ENCODE results near the gene AMH. TPM values are rescaled to one million over a fixed set of nuclear protein-coding genes. Genes with fewer than 3 reads are reported as not detected.
"Not testable (repeated sequence)": the region's sequence is repeated elsewhere in the genome, so short reads cannot be mapped to it uniquely, and the experiment has no call there.

Gene AMH
- 3.1 TPM for polyA plus RNA-seq (2013, experiment 1 of 2)
- 3.1 TPM for polyA plus RNA-seq (2013, experiment 2 of 2)

DNA sequence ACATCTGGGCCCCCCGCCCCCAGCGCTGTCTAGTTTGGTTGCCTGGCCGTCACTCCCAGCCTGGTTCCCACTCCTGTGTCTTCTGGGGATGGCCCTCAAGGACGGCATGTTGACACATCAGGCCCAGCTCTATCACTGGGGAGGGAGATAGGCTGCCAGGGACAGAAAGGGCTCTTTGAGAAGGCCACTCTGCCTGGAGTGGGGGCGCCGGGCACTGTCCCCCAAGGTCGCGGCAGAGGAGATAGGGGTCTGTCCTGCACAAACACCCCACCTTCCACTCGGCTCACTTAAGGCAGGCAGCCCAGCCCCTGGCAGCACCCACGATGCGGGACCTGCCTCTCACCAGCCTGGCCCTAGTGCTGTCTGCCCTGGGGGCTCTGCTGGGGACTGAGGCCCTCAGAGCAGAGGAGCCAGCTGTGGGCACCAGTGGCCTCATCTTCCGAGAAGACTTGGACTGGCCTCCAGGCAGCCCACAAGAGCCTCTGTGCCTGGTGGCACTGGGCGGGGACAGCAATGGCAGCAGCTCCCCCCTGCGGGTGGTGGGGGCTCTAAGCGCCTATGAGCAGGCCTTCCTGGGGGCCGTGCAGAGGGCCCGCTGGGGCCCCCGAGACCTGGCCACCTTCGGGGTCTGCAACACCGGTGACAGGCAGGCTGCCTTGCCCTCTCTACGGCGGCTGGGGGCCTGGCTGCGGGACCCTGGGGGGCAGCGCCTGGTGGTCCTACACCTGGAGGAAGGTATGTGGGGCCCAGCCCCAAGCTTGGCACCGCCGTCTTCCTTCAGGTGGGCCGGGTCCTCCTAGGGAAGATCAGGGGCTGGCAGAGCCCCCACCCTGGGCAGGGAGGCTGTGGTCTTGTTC is at the start of gene AMH:
Gene AMH (plus strand): TSS at position 314 of the 857 bp plus-strand sequence. CDS start 10 bp downstream, at position 324.
- no peak within 1 kb of the TSS for H3K4ac ChIP-seq (ENCODE audit: low read depth in 1 of 2, low read length in 2 of 2)
- no peaks in the 10 kb centered on the region for H3K9me3 ChIP-seq (ENCODE audit: control insufficient read depth, low read length)
- H2BK12ac ChIP-seq (ENCODE audit: low read length in 2 of 2): no peak within 1 kb of the TSS
- 91% methylated on average over 27 of the region's 27 CpGs for WGBS
- H3K4me1 ChIP-seq (ENCODE audit: control insufficient read depth, insufficient read depth, low read depth, low read length): peaks cover 23% of the 10 kb centered on the region
- H3K23ac ChIP-seq (ENCODE audit: low read length in 2 of 2): no peak within 1 kb of the TSS
- H3K79me1 ChIP-seq (replicated peaks; ENCODE audit: low read length, poor library complexity, severe bottlenecking): peaks cover 26% of the 10 kb centered on the region
- no peak within 1 kb of the TSS for H3K4me3 ChIP-seq (ENCODE audit: insufficient read depth in 1 of 2, low read depth in 1 of 2, low read length in 2 of 2)
- H3K27ac ChIP-seq (ENCODE audit: low read length, poor library complexity, severe bottlenecking): no peak within 1 kb of the TSS
- peaks cover 10 to 46% of the 10 kb centered on the region in 2 experiments for H3K27me3 ChIP-seq (ENCODE audit: control insufficient read depth in 1 of 2, insufficient read depth in 1 of 2, low read length in 2 of 2)
- no peak within 1 kb of the TSS for H3K14ac ChIP-seq (ENCODE audit: low read length in 2 of 2)
- H2BK120ac ChIP-seq (ENCODE audit: low read depth, low read length): no peak within 1 kb of the TSS
- H2AK5ac ChIP-seq (ENCODE audit: low read length, severe bottlenecking): no peak within 1 kb of the TSS
- no peak within 1 kb of the TSS for H3K4me2 ChIP-seq (ENCODE audit: low read length, poor library complexity, severe bottlenecking)
- H2BK5ac ChIP-seq (ENCODE audit: low read depth, low read length, poor library complexity, severe bottlenecking): no peak within 1 kb of the TSS
- no peak within 1 kb of the TSS for H4K91ac ChIP-seq (ENCODE audit: low read length)
- H3K36me3 ChIP-seq (ENCODE audit: control insufficient read depth in 1 of 2, insufficient read depth in 2 of 2, low read depth in 1 of 2, low read length in 2 of 2): peaks cover 43 to 84% of the 10 kb centered on the region in 2 experiments
- no peak within 1 kb of the TSS for H4K8ac ChIP-seq (ENCODE audit: low read length)
- no peak within 1 kb of the TSS for H3K9ac ChIP-seq (ENCODE audit: low read length)
- no peak within 1 kb of the TSS for H2AFZ ChIP-seq (ENCODE audit: low read depth, low read length)
- DNase-seq: no peak
- no peak within 1 kb of the TSS for H3K18ac ChIP-seq (ENCODE audit: low read depth in 1 of 2, low read length in 2 of 2)
- H2BK15ac ChIP-seq (ENCODE audit: low read depth, poor library complexity, severe bottlenecking): no peak within 1 kb of the TSS

DNA sequence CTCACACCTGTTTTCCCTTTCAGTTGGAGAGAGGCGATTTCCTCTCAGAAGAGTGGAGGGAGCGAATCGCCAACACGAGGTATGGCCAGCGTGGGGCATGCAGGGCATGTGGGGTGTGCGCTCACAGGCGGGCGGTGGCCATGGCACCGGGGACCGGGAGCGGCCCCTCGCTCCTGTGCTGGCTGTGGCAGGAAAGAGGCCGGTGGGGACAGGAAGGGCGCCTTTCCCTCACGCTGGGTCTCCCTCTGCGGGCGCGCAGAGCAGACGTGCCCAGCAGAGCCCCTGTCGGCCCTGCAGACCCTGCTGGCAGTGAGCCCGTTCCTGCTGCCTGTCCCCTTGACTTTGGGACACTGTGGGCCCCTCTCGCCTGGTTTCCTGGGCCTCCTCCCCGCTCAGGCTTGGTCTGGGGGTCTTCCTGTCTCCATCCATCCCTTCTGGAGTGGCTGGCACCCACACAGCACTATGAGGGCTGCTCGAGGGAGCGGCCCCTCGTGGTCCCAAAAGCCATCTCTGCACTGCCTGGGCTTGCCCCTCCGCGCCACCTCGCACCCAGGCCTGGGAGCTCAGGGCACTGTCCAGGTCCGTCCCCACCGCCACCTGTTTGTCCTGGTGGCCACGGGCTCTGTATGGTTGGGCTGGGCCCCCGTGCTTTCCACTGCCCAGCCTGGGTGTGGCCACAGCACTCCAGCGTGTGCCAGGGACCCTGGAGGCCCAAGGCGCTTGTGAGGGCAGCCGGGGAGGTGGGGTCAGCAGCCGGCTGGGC is 49.1 kb upstream of the AMH start:
- no peak overlapping the region for H2BK5ac ChIP-seq (ENCODE audit: low read depth, low read length, poor library complexity, severe bottlenecking)
- no peak overlapping the region for H3K27ac ChIP-seq (ENCODE audit: low read length, poor library complexity, severe bottlenecking)
- no peak overlapping the region for H2BK120ac ChIP-seq (ENCODE audit: low read depth, low read length)
- no peak overlapping the region for H3K4ac ChIP-seq (ENCODE audit: low read depth in 1 of 2, low read length in 2 of 2)
- H3K4me3 ChIP-seq (ENCODE audit: insufficient read depth in 1 of 2, low read depth in 1 of 2, low read length in 2 of 2): no peak overlapping the region
- no peak overlapping the region for H2AK5ac ChIP-seq (ENCODE audit: low read length, severe bottlenecking)
- H4K8ac ChIP-seq (ENCODE audit: low read length): no peak overlapping the region
- H3K79me1 ChIP-seq (replicated peaks; ENCODE audit: low read length, poor library complexity, severe bottlenecking): peaks cover 38% of the 10 kb centered on the region
- no peaks in the 10 kb centered on the region for H3K27me3 ChIP-seq (ENCODE audit: control insufficient read depth in 1 of 2, insufficient read depth in 1 of 2, low read length in 2 of 2)
- H3K9me3 ChIP-seq (ENCODE audit: control insufficient read depth, low read length): no peaks in the 10 kb centered on the region
- H3K23ac ChIP-seq (ENCODE audit: low read length in 2 of 2): no peak overlapping the region
- H3K36me3 ChIP-seq (ENCODE audit: control insufficient read depth in 1 of 2, insufficient read depth in 2 of 2, low read depth in 1 of 2, low read length in 2 of 2): peaks cover 85 to 93% of the 10 kb centered on the region in 2 experiments
- no peak overlapping the region for H2BK15ac ChIP-seq (ENCODE audit: low read depth, poor library complexity, severe bottlenecking)
- no peak overlapping the region for H3K18ac ChIP-seq (ENCODE audit: low read depth in 1 of 2, low read length in 2 of 2)
- H3K4me1 ChIP-seq (ENCODE audit: control insufficient read depth, insufficient read depth, low read depth, low read length): peaks cover 39% of the 10 kb centered on the region
- no peak overlapping the region for H2AFZ ChIP-seq (ENCODE audit: low read depth, low read length)
- WGBS: 98% methylated on average over 37 of the region's 37 CpGs
- H4K91ac ChIP-seq (ENCODE audit: low read length): no peak overlapping the region
- no peak overlapping the region for H3K9ac ChIP-seq (ENCODE audit: low read length)
- DNase-seq: no peak
- H3K4me2 ChIP-seq (ENCODE audit: low read length, poor library complexity, severe bottlenecking): no peak overlapping the region
- no peak overlapping the region for H2BK12ac ChIP-seq (ENCODE audit: low read length in 2 of 2)
- H3K14ac ChIP-seq (ENCODE audit: low read length in 2 of 2): no peak overlapping the region

DNA sequence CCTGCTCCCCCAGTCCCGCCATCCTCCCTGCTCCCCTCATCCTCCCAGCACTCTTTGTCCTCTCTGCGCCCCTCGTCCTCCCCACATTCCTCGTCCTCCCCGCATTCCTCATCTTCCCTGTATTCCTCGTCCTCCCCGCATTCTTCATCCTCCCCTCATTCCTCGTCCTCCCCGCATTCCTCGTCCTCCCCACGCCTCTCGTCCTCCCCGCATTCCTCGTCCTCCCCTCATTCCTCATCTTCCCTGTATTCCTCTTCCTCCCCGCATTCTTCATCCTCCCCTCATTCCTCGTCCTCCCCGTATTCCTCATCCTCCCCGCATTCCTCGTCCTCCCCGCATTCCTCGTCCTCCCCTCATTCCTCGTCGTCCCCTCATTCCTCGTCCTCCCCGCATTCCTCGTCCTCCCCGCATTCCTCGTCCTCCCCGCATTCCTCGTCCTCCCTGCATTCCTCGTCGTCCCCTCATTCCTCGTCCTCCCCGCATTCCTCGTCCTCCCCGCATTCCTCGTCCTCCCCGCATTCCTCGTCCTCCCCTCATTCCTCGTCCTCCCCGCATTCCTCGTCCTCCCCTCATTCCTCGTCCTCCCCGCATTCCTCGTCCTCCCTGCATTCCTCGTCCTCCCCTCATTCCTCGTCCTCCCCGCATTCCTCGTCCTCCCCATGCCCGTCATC is 48.4 kb upstream of the AMH start:
- not testable (repeated sequence) for H3K27ac ChIP-seq (ENCODE audit: low read length, poor library complexity, severe bottlenecking); H3K18ac ChIP-seq (ENCODE audit: low read depth in 1 of 2, low read length in 2 of 2); H2BK12ac ChIP-seq (ENCODE audit: low read length in 2 of 2); H2AK5ac ChIP-seq (ENCODE audit: low read length, severe bottlenecking); H3K4me2 ChIP-seq (ENCODE audit: low read length, poor library complexity, severe bottlenecking); H4K91ac ChIP-seq (ENCODE audit: low read length); H3K4me3 ChIP-seq (ENCODE audit: insufficient read depth in 1 of 2, low read depth in 1 of 2, low read length in 2 of 2); H3K9me3 ChIP-seq (ENCODE audit: control insufficient read depth, low read length); H4K8ac ChIP-seq (ENCODE audit: low read length); H3K27me3 ChIP-seq (ENCODE audit: control insufficient read depth in 1 of 2, insufficient read depth in 1 of 2, low read length in 2 of 2); H2BK5ac ChIP-seq (ENCODE audit: low read depth, low read length, poor library complexity, severe bottlenecking); H3K4ac ChIP-seq (ENCODE audit: low read depth in 1 of 2, low read length in 2 of 2); DNase-seq; H3K23ac ChIP-seq (ENCODE audit: low read length in 2 of 2); H2BK120ac ChIP-seq (ENCODE audit: low read depth, low read length); H2BK15ac ChIP-seq (ENCODE audit: low read depth, poor library complexity, severe bottlenecking); H2AFZ ChIP-seq (ENCODE audit: low read depth, low read length); H3K9ac ChIP-seq (ENCODE audit: low read length)
- Histone ChIP-seq H3K14ac (ENCODE audit: low read length in 2 of 2) (peak overlapping the region in 1 of 2 experiments; percentile 23), H3K4me1 (ENCODE audit: control insufficient read depth, insufficient read depth, low read depth, low read length) (peaks cover 40% of the 10 kb centered on the region), H3K36me3 (ENCODE audit: control insufficient read depth in 1 of 2, insufficient read depth in 2 of 2, low read depth in 1 of 2, low read length in 2 of 2) (peaks cover 83 to 86% of the 10 kb centered on the region in 2 experiments), H3K79me1 (replicated peaks; ENCODE audit: low read length, poor library complexity, severe bottlenecking) (peaks cover 35% of the 10 kb centered on the region)
- 97% methylated on average over 50 of the region's 50 CpGs for WGBS

Data from mesenchymal stem cell (in vitro differentiated cells and primary cell).